Dendritic cell treated with granulocyte-macrophage colony-stimulating factor and Interleukin-4, amounts not matched to agents 40 ng/mL and 50 ng/mL, for 4 days (primary cell): ENCODE measurements around the gene APOL4.
"Not testable (repeated sequence)": the region's sequence is repeated elsewhere in the genome, so short reads cannot be mapped to it uniquely, and the experiment has no call there.

Experiments
- H3K27ac Mint-ChIP-seq: one replicate; pipeline ENCODE4 v1.8.0; 2022; ENCODE audit warnings: mild to moderate bottlenecking, mixed read lengths
- H3K27me3 Mint-ChIP-seq: one replicate; pipeline ENCODE4 v1.8.0; 2022; ENCODE audit warnings: mild to moderate bottlenecking, mixed read lengths
- H3K36me3 Mint-ChIP-seq: one replicate; pipeline ENCODE4 v1.8.0; 2022; ENCODE audit warnings: low read depth, mixed read lengths
- H3K4me1 Mint-ChIP-seq: one replicate; pipeline ENCODE4 v1.8.0; 2022; ENCODE audit warnings: low read depth, mixed read lengths
- H3K4me3 Mint-ChIP-seq: one replicate; pipeline ENCODE4 v1.8.0; 2022; ENCODE audit warnings: mild to moderate bottlenecking, moderate library complexity, mixed read lengths
- H3K9me3 Mint-ChIP-seq: one replicate; pipeline ENCODE4 v1.8.0; 2022; ENCODE audit warnings: mixed read lengths
- intact Hi-C: fragments of 100-400 bp; cut with micrococcal nuclease; formaldehyde crosslinking; loops from one replicate; pipeline ENCODE4 v1.15.0; 2022

APOL4 gene, protein sequence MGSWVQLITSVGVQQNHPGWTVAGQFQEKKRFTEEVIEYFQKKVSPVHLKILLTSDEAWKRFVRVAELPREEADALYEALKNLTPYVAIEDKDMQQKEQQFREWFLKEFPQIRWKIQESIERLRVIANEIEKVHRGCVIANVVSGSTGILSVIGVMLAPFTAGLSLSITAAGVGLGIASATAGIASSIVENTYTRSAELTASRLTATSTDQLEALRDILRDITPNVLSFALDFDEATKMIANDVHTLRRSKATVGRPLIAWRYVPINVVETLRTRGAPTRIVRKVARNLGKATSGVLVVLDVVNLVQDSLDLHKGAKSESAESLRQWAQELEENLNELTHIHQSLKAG

GRCh38 chr22:36201630-36202319, at the start of gene APOL4:
Gene APOL4, minus strand, starts transcription at chr22:36201809. Its CDS starts 75 bp downstream, at chr22:36201734.
- H3K4me1 Mint-ChIP-seq, result peaks cover 100% of the 10 kb centered on the region
- peaks cover 48% of the 10 kb centered on the region for H3K36me3 Mint-ChIP-seq
- no peaks in the 10 kb centered on the region for H3K27me3 Mint-ChIP-seq
- H3K27ac Mint-ChIP-seq, result peak within 1 kb of the TSS; percentile 84
- no peaks in the 10 kb centered on the region for H3K9me3 Mint-ChIP-seq
- peak within 1 kb of the TSS; percentile 81 for H3K4me3 Mint-ChIP-seq
- intact Hi-C loops, result loop anchor here (2.0 kb wide), 1 partner anchor 19 kb away; no protein-coding TSS in a partner anchor

DNA sequence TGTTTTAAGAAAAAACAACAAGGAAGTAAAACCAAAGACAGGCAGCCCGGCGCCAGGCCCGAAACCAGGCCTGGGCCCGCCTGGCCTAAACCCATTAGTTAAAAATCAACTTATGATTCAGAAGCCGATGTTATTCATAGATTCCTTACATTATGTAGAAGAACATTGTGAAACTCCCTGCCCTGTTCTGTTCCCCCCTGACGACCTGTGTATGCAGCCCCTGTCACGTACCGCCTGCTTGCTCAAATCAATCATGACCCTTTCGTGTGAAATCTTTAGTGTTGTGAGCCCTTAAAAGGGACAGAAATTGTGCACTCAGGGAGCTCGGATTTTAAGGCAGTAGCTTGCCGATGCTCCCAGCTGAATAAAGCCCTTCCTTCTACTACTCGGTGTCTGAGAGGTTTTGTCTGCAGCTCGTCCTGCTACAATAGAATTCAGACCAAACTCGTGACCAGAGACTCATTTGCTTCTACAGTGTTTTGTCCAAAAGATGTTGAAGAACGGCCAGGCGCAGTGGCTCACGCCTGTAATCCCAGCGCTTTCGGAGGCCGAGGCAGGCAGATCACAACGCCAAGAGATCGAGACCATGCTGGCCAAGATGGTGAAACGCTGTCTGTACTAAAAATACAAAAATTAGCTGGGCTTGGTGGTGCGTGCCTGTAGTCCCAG, 48.8 kb upstream of the APOL4 start:
- H3K36me3 Mint-ChIP-seq, H3K9me3 Mint-ChIP-seq, H3K4me3 Mint-ChIP-seq, H3K27me3 Mint-ChIP-seq, intact Hi-C loops: not testable (repeated sequence)
- H3K27ac Mint-ChIP-seq, result peak overlapping the region; percentile 26
- H3K4me1 Mint-ChIP-seq, result peaks cover 42% of the 10 kb centered on the region

- Mint-ChIP-seq H3K27ac (no peak overlapping the region), H3K4me1 (peaks cover 33% of the 10 kb centered on the region), H3K36me3 (peaks cover 5% of the 10 kb centered on the region), H3K9me3 (no peaks in the 10 kb centered on the region), H3K4me3 (no peak overlapping the region), H3K27me3 (no peaks in the 10 kb centered on the region)
- intact Hi-C loops, result no loop called here
Measured at GRCh38 chr22:36249160-36249559, 47.6 kb upstream of the APOL4 start.

DNA sequence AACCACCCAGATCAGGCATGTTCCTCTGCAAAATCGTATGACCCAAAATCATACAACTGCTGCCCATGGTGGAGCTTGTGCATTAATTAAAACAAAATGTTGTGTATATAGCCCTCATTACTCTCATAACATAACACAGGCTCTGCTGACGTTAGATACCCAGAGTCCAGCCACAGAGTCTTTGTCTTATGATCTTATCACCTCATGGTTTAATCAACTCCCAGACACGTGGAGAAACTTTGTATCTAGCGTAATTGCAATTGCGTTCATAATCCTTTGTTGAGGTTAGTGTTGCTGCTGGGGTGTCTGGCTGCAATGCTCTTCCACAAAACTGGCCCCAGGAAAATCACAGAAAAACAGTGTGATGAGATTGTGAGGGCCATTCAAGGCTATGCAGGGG, 46.3 kb upstream of the APOL4 start:
- H3K4me3 Mint-ChIP-seq, result no peak overlapping the region
- no peaks in the 10 kb centered on the region for H3K27me3 Mint-ChIP-seq
- peaks cover 29% of the 10 kb centered on the region for H3K4me1 Mint-ChIP-seq
- no peaks in the 10 kb centered on the region for H3K9me3 Mint-ChIP-seq
- no peak overlapping the region for H3K27ac Mint-ChIP-seq
- peaks cover under 1% of the 10 kb centered on the region for H3K36me3 Mint-ChIP-seq
- intact Hi-C loops, result no loop called here

DNA sequence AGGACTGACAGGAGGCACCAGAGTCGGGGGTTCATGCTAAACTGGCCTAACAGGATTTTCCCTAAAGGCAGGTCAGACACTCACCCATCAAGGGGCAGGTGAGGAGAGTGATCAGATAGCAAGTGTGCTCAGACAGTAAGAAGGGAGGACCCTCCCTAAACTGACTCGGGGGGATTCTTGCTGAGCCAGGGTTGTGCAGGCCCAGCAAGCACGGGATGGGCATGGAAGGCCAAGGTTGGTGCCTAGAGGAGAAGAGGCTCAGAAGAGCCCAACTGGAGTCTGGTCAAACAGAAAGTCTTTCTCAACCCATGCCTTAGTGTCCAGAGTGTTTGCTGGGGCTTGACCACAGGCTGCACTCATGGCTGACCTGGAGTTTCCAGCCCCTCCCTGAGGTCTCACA, 45.1 kb upstream of the APOL4 start:
- Mint-ChIP-seq H3K4me3 (no peak overlapping the region), H3K4me1 (peaks cover 16% of the 10 kb centered on the region), H3K9me3 (no peaks in the 10 kb centered on the region), H3K27me3 (peaks cover 1% of the 10 kb centered on the region), H3K36me3 (no peaks in the 10 kb centered on the region), H3K27ac (no peak overlapping the region)
- intact Hi-C loops, result no loop called here

- Mint-ChIP-seq H3K27me3 (peaks cover 1% of the 10 kb centered on the region), H3K4me3 (no peak overlapping the region), H3K4me1 (peaks cover 12% of the 10 kb centered on the region), H3K9me3 (no peaks in the 10 kb centered on the region), H3K36me3 (no peaks in the 10 kb centered on the region), H3K27ac (no peak overlapping the region)
- intact Hi-C loops, result no loop called here
Measured at GRCh38 chr22:36245805-36246356, 44.3 kb upstream of the APOL4 start.

DNA sequence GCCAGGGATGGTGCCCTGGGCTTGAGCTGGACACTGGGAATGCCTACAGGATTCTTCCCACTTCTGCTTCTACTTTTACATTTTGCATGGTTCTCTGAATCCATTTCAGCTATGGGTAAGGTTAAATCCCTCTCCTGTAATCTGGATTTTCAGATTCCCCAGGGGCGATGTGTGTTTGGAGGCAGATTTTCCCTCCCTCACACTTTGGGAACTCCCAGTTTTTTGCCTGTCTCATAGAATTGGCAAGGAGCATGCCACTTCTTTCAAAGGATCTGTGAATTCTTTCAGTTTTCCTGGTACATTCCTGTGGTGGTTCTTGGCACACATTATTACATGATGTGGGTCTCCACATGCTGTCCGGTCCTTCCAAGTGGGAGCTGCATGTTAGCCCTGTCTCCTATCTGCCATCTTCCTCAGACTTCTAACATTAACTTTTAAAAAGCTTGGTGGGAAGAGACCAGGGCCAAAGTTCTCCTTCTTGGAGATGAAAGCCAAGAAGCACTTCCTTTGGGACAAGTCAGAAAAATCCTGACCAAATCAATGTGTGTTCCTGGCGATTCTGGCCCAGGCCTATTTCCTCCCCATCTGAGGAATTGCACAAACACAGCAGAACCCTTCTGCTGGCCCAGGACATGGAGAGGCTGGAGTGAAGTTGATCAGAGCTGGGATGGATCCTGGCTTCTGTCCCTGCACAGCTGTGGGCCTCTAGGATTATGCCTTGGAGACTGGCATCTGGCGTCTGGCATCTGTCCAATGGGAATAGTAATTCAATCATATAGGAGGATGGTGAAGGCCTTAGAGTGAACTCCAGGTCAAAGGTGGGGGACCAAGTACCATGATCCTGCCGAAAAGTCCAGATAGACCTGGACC, 43.1 kb upstream of the APOL4 start:
- H3K4me1 Mint-ChIP-seq, result peaks cover 16% of the 10 kb centered on the region
- peaks cover 1% of the 10 kb centered on the region for H3K27me3 Mint-ChIP-seq
- no peaks in the 10 kb centered on the region for H3K9me3 Mint-ChIP-seq
- H3K36me3 Mint-ChIP-seq, result no peaks in the 10 kb centered on the region
- no peak overlapping the region for H3K27ac Mint-ChIP-seq
- no peak overlapping the region for H3K4me3 Mint-ChIP-seq
- intact Hi-C loops, result no loop called here

DNA sequence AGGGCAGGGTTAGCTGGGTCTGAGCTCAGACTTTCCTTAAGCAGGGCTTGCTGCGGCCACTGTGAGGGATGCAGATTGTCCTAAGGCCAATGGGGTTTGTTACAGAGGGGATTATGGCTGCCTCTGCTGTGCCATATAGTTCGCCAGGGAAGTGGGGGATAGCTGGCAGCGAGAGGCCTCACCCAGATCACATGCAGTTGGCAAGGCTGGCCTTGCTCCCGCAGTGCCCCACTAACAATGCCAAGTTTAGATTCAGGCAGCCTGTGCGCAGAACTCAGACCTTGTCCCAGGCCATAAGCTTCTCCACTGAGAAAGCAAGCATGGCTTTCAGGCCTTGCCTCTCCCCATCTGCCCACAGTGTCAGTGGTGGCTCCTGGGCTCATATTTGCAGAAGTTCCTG, 42.4 kb upstream of the APOL4 start:
- Mint-ChIP-seq H3K36me3 (peaks cover 4% of the 10 kb centered on the region), H3K4me3 (no peak overlapping the region), H3K4me1 (peaks cover 20% of the 10 kb centered on the region), H3K27ac (no peak overlapping the region), H3K9me3 (no peaks in the 10 kb centered on the region), H3K27me3 (peaks cover 1% of the 10 kb centered on the region)
- intact Hi-C loops, result no loop called here

DNA sequence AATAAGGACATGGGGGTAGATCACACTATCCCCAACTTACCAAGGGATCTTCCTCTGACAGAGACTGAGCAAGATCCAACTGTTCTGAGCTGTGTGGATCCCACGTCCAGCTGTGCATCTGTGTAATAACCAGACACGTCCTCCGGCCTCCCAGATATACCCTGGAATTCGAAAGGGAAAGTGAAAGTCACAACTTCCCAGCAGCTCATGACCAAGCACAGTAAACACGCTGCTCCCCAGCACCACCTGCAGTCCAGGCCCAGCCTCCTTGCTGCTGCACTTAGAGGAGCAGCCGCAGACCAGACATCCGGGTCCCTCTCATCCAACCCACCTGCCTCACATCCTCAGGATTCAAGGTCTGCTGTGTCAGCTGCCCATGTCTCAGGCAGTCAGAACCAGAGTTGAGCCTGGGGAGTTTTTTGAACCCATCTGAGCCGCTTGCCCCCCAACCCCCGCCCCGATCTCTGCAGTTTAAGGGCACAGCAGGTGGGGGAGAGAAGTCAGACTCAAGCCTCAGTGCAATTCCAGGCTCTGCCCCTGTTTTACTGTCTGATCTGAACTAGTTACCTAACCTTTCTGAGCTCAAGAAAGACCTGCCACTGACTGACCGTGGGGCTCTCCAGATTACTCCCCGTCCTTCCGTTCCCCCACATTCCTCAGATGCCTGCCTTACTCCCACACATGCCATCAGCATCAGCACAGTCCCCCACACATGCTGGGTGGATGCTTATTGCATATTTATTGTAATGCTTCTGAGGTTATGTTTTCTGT, 38.0 kb upstream of the APOL4 start, which contains the start of gene APOL2:
APOL2 (minus strand) TSS at position 127 of the 771 bp plus-strand sequence. CDS start 6,365 bp downstream, outside the sequence.
- Mint-ChIP-seq H3K4me1 (peaks cover 62% of the 10 kb centered on the region), H3K27me3 (peaks cover 1% of the 10 kb centered on the region), H3K9me3 (no peaks in the 10 kb centered on the region), H3K4me3 (peak within 1 kb of the TSS; percentile 98), H3K36me3 (peaks cover 48% of the 10 kb centered on the region), H3K27ac (peak within 1 kb of the TSS; percentile 94)
- intact Hi-C loops, result loop anchor here (5.0 kb wide), 1 partner anchor 42 kb away; no protein-coding TSS in a partner anchor

DNA sequence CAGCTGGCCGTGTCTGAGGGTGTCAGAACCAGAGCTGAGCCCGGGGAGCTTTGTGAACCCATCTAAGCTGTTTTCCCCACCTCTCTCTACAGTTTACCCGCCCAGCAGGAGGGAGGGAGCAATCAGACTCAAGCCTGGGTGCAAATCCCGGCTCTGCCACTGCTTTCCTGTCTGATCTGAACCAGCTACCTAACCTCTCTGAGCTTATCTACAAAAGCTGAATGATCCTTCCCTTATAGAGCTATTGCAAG, 37.5 kb upstream of the APOL4 start:
- Mint-ChIP-seq H3K27ac (peak overlapping the region; percentile 94), H3K27me3 (peaks cover 1% of the 10 kb centered on the region), H3K9me3 (no peaks in the 10 kb centered on the region), H3K4me3 (peak overlapping the region; percentile 98), H3K36me3 (peaks cover 53% of the 10 kb centered on the region), H3K4me1 (peaks cover 60% of the 10 kb centered on the region)
- intact Hi-C loops, result loop anchor here (5.0 kb wide), 1 partner anchor 42 kb away; no protein-coding TSS in a partner anchor

DNA sequence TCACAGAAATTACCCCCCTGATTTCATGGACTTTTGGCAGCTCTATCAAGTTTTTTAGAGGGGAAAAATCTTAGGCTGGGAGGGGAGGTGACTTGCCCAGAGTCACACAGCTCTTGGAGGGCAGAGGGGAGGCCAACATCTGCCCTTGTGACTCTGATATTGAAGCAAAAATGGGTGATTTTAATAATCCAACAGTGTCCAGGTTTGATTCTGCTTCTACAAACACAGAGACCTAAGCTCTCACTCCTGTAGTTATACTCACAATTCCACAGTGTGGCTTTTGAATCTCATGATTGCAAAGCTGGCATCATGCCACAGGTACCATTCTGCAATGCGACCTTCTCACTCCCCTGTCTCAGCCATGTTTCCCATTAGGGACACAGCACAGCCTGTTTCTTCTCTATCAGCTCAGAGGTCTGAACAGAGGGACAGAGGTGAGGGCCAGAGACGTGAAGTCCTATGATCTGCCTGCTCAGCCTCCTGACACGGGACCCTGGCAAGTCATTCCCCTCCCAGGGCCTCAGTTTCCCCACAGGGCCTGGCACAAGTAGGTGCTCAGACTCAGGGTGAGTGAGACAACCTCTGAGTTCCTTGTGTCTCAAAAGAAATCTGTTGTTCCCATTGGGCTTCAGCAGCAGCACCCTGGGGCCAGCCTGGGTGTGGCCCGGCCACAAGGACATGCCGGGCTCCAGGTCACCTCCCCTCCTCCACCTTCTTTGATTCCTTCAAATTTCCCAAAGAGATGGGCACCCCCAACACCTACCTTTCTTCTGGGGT, 37.0 kb upstream of the APOL4 start:
- Mint-ChIP-seq H3K4me3 (peak overlapping the region; percentile 98), H3K36me3 (peaks cover 59% of the 10 kb centered on the region), H3K9me3 (no peaks in the 10 kb centered on the region), H3K27me3 (peaks cover 1% of the 10 kb centered on the region), H3K4me1 (peaks cover 60% of the 10 kb centered on the region), H3K27ac (peak overlapping the region; percentile 94)
- intact Hi-C loops, result loop anchor here (5.0 kb wide), 1 partner anchor 41 kb away; no protein-coding TSS in a partner anchor
